GM12878 (cell line): ENCODE measurements around the gene BIRC5. TPM values are rescaled to one million over a fixed set of nuclear protein-coding genes. Genes with fewer than 3 reads are reported as not detected.

Experiments
- ATAC-seq: fragments of 200-7000 bp; cut with Tn5 transposase; 3 replicates; pipeline ENCODE4 v1.9.1; 2020; ENCODE audit warnings: mild to moderate bottlenecking, moderate library complexity
- BruUV-seq: library from RNA; stranded (reverse); fragments of 400-500 nt; replicated peaks from 2 replicates; lab custom pipeline; 2021; lab: Mats Ljungman, UMichigan
- CTCF ChIA-PET: fragments of 300-600 bp; sonication (Branson Sonifier 250); formaldehyde crosslinking; extraction: SDS; loops from one replicate; lab custom pipeline; 2021; ENCODE audit warnings: inconsistent platforms; lab: Yijun Ruan, JAX
- POLR2A ChIA-PET: fragments of 350-600 bp; formaldehyde crosslinking; extraction: SDS; loops from one replicate; lab custom pipeline; 2021; ENCODE audit warnings: inconsistent platforms; lab: Charles Lee
- RAD21 ChIA-PET: fragments of 300-600 bp; sonication (Branson Sonifier 250); formaldehyde crosslinking; loops from one replicate; lab custom pipeline; 2023; ENCODE audit warnings: antibody characterized with exemption; ENCODE audit not compliant: unreplicated experiment; lab: Charles Lee
- SMC1A ChIA-PET: fragments of 300-600 bp; sonication (Branson Sonifier 250); formaldehyde crosslinking; loops from one replicate; lab custom pipeline; 2023; ENCODE audit not compliant: unreplicated experiment, uncharacterized antibody; lab: Charles Lee
- DNase-seq: peaks from one replicate; pipeline ENCODE4 v3.0.0-alpha.2; 2011; ENCODE audit warnings: low read depth, low spot score
- FAIRE-seq: peaks from 3 replicates; lab custom pipeline; 2011; peaks lifted over from hg19 to GRCh38; lab: Jason Lieb, UNC
- H2AFZ ChIP-seq: 2 replicates; pipeline ENCODE4 v1.6.0; 2011; ENCODE audit warnings: low read depth, low read length, control low read depth; ENCODE audit not compliant: control insufficient read depth
- H3K27ac ChIP-seq: 2 replicates; pipeline ENCODE4 v1.5.1; 2011; ENCODE audit warnings: control low read depth; ENCODE audit not compliant: control insufficient read depth, insufficient read depth
- H3K27me3 ChIP-seq, 2 experiments: replicated peaks in 1 of 2; 2 replicates each; pipeline versions ENCODE4 v1.6.0 to v1.6.1; 2011; ENCODE audit warnings: low read length in 1 of 2; ENCODE audit not compliant: control insufficient read depth in 2 of 2, insufficient read depth in 2 of 2
- H3K36me3 ChIP-seq, 2 experiments: 2 replicates each; pipeline ENCODE4 v1.5.1; 2011; ENCODE audit warnings: low read length in 1 of 2; ENCODE audit not compliant: control insufficient read depth in 2 of 2, insufficient read depth in 2 of 2
- H3K4me1 ChIP-seq: 2 replicates; pipeline ENCODE4 v1.6.1; 2011; ENCODE audit warnings: mild to moderate bottlenecking, low read length, moderate library complexity, mixed read lengths; ENCODE audit not compliant: control insufficient read depth, insufficient read depth
- H3K4me2 ChIP-seq: 2 replicates; pipeline ENCODE4 v1.6.0; 2011; ENCODE audit warnings: control low read depth; ENCODE audit not compliant: control insufficient read depth, insufficient read depth
- H3K4me3 ChIP-seq: fragments of 200-600 bp; sonication (generic); 2 replicates; pipeline ENCODE4 v1.5.1; 2016
- H3K79me2 ChIP-seq: 2 replicates; pipeline ENCODE4 v1.6.0; 2011; ENCODE audit warnings: low read length; ENCODE audit not compliant: control insufficient read depth, insufficient read depth
- H3K9ac ChIP-seq: 2 replicates; pipeline ENCODE4 v1.8.0; 2011; ENCODE audit warnings: low read length, control low read depth, mixed read lengths; ENCODE audit not compliant: control insufficient read depth, insufficient read depth
- H3K9me3 ChIP-seq: replicated peaks from 3 replicates; pipeline ENCODE4 v1.5.1; 2011; ENCODE audit warnings: mild to moderate bottlenecking, low read length; ENCODE audit not compliant: control insufficient read depth, insufficient read depth
- H4K20me1 ChIP-seq: 2 replicates; pipeline ENCODE4 v1.6.0; 2011; ENCODE audit not compliant: control insufficient read depth, insufficient read depth
- ATF3 ChIP-seq: IDR thresholded peaks from 2 replicates; pipeline ENCODE4 v1.6.1; 2011; ENCODE audit warnings: low read depth, mild to moderate bottlenecking, low read length, moderate library complexity, borderline replicate concordance; ENCODE audit errors: extremely low read depth
- BCL11A ChIP-seq: IDR thresholded peaks from 2 replicates; pipeline ENCODE4 v1.6.1; 2011; ENCODE audit warnings: low read depth, low read length
- BCLAF1 ChIP-seq: fragments of 450-650 bp; IDR thresholded peaks from 2 replicates; pipeline ENCODE4 v1.6.1; 2017; ENCODE audit warnings: antibody characterized with exemption, mild to moderate bottlenecking, moderate library complexity
- CHD1 ChIP-seq: IDR thresholded peaks from 2 replicates; pipeline ENCODE4 v1.6.1; 2012; ENCODE audit warnings: low read depth, low read length, improper control_type of control experiment
- JUND ChIP-seq: IDR thresholded peaks from 2 replicates; pipeline ENCODE4 v1.6.1; 2012; ENCODE audit warnings: low read depth, mild to moderate bottlenecking, low read length, improper control_type of control experiment, moderate library complexity
- PML ChIP-seq: IDR thresholded peaks from 2 replicates; pipeline ENCODE4 v1.6.1; 2012; ENCODE audit warnings: low read length, inconsistent platforms
- RFX5 ChIP-seq: IDR thresholded peaks from 2 replicates; pipeline ENCODE4 v1.6.1; 2011; ENCODE audit warnings: low read depth, low read length, improper control_type of control experiment
- STAT3 ChIP-seq: IDR thresholded peaks from 2 replicates; pipeline ENCODE4 v1.6.1; 2011; ENCODE audit warnings: low read depth, low read length, improper control_type of control experiment
- SUZ12 ChIP-seq: fragments of 200-600 bp; sonication (generic); IDR thresholded peaks from one replicate; pipeline ENCODE4 v1.6.1; 2018; ENCODE audit warnings: antibody characterized with exemption, mild to moderate bottlenecking; ENCODE audit not compliant: unreplicated experiment
- TAF1 ChIP-seq: IDR thresholded peaks from 2 replicates; pipeline ENCODE4 v1.6.1; 2011; ENCODE audit warnings: mild to moderate bottlenecking, low read depth, low read length, borderline replicate concordance
- ZNF217 ChIP-seq: fragments of 450-650 bp; IDR thresholded peaks from 2 replicates; pipeline ENCODE4 v1.6.1; 2017; ENCODE audit warnings: antibody characterized with exemption, mild to moderate bottlenecking
- WGBS: methylation state at CpG from one replicate; pipeline ENCODE4 v1.1.6; 2016; ENCODE audit warnings: low lambda C conversion rate; ENCODE audit not compliant: insufficient replicate concordance, insufficient coverage; ENCODE audit errors: missing lambda C conversion rate; 5-methylcytosine and 5-hydroxymethylcytosine counted together
- in situ Hi-C: fragments of 300-500 bp; cut with MboI; formaldehyde crosslinking; loops from 9 replicates; pipeline ENCODE4 v1.14.3; 2018; ENCODE audit warnings: mixed read lengths
- intact Hi-C: fragments of 100-400 bp; cut with micrococcal nuclease; formaldehyde crosslinking; loops from one replicate; pipeline ENCODE4 v1.14.2; 2022; ENCODE audit not compliant: unreplicated experiment
- polyA plus RNA-seq, 11 experiments: library from polyadenylated mRNA; depleted of rRNA in 4 of 11; unstranded in 6 of 11; stranded (reverse) in 5 of 11; fragments of >200 nt; fragmentation: Nextera tagmentation in 4 of 11; fragmentation: Illumina TruSeq in 1 of 11; extraction: Ambion mirVana in 4 of 11; extraction: Trizol in 1 of 11; gene quantifications; 1 replicate in 1 of 11; 2 replicates in 10 of 11; pipeline versions ENCODE4 v1.2.1 to v1.2.3, GENCODE V29; 2011 to 2016; ENCODE audit warnings: inconsistent platforms in 2 of 11, missing spikeins in 2 of 11, low read depth in 1 of 11
- total RNA-seq, 4 experiments: library from RNA; depleted of rRNA in 3 of 4; stranded (reverse); fragments of >200 nt in 3 of 4; fragmentation: Illumina TruSeq in 1 of 4; extraction: Trizol in 1 of 4; gene quantifications; 2 replicates each; pipeline versions ENCODE4 v1.2.1 to v1.2.3, GENCODE V29; 2013 to 2021
- TF ChIP-seq, protein P1 (sequence below): fragments of 450-650 bp; IDR thresholded peaks from 2 replicates; pipeline ENCODE4 v1.6.1; 2016; ENCODE audit warnings: mild to moderate bottlenecking, moderate library complexity, borderline replicate concordance
- TF ChIP-seq, protein P2 (sequence below): IDR thresholded peaks from 2 replicates; pipeline ENCODE4 v1.6.1; 2012; ENCODE audit warnings: low read depth, low read length, improper control_type of control experiment

BIRC5 gene
- total and polyA plus RNA-seq, 10 of the 15 experiments (the other 5 are each of a cell fraction or from before 2014, with no cell fraction given) = 41.0 to 175 (median 90.8) TPM

DNA sequence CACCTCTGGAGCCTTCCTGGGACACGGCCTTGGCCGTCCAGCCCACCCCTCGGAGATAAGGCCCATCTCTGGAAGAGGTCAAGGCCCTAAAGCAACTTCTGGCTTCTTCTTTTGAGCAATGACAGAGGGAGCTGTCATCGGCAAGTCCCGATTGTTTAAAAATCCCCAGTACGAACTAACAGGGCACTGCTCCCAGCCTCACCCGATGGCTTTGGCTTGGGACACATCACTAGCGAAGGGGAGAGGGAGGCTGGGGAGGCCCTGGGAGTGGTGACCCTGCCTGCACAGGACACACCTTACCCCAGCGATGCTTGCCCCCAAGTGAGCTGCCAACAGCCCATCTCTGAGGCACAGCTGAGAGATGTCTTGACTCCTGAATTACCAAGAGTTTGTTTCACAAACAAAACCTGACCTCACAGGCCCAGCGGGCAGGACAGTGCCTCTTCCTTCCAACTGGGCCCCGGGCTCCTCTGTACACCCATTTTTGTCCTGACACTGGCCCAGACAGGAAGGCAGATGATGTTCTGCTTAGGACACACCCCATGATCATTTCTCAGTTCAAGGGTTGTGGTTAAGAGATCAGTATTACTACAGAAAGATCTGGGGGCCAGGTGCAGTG lies 40.8 kb upstream of the BIRC5 start:
- peak; percentile 66 for DNase-seq
- H3K4me1 ChIP-seq = peaks cover 64% of the 10 kb centered on the region
- peaks cover 55% of the 10 kb centered on the region for H3K79me2 ChIP-seq
- intact Hi-C loops (loop anchor here (2.0 kb wide), 1 partner anchor 38 kb away; no protein-coding TSS in a partner anchor), in situ Hi-C loops (loop anchor here (25.0 kb wide), 1 partner anchor 1911 kb away; the partner anchor contains the start of gene UBALD2)
- CTCF ChIA-PET = interaction anchor here (0.8 to 9.0 kb wide), 13 partner anchors 9 to 88 kb away, joined by 3 to 132 read pairs (median 6); partner anchors contain the start of genes AFMID, C17orf99, TK1 and TMC6
- peak overlapping the region; percentile 70 for H3K4me3 ChIP-seq
- peak; percentile 54 for ATAC-seq
- peak overlapping the region; percentile 86 for H3K27ac ChIP-seq
- BruUV-seq = no TSS peak
- POLR2A ChIA-PET = interaction anchor here (0.6 to 8.7 kb wide), 15 partner anchors 11 to 58 kb away, joined by 3 to 85 read pairs (median 6); partner anchors contain the start of genes C17orf99, TK1, TMC6 and TMC8
- WGBS = 5% methylated on average over 11 of the region's 11 CpGs
- no peaks in the 10 kb centered on the region for H3K9me3 ChIP-seq
- H3K4me2 ChIP-seq = peak overlapping the region; percentile 96
- SMC1A ChIA-PET = interaction anchor here (0.5 to 7.4 kb wide), 15 partner anchors 9 to 154 kb away, joined by 3 to 51 read pairs (median 5); partner anchors contain the start of genes C17orf99 and TMC8
- no peak overlapping the region for H2AFZ ChIP-seq
- FAIRE-seq = no peak
- RAD21 ChIA-PET = interaction anchor here (0.6 to 8.6 kb wide), 10 partner anchors 11 to 78 kb away, joined by 3 to 83 read pairs (median 4); partner anchors contain the start of gene TMC8
- H3K27me3 ChIP-seq = no peaks in the 10 kb centered on the region
- peaks cover 2 to 26% of the 10 kb centered on the region in 2 experiments; a peak in 3 of 4 replicates for H3K36me3 ChIP-seq
- peak overlapping the region; percentile 54 for H3K9ac ChIP-seq
- H4K20me1 ChIP-seq = no peaks in the 10 kb centered on the region; the same call in 1 of the 2 replicates
- TF ChIP-seq SUZ12 = no peak
- TF ChIP-seq JUND = no peak
- 0 out of 2 replicates have a peak, but pooled peaks have one; percentile 1 for TF ChIP-seq BCL11A
- TF ChIP-seq ATF3 = no peak
- peak; percentile 68; the same call in 1 of the 2 replicates for TF ChIP-seq PML
- TF ChIP-seq BCLAF1 = no peak
- TF ChIP-seq ZNF217 = no peak
- TF ChIP-seq TAF1 = peak; percentile 21; the same call in 1 of the 2 replicates
- TF ChIP-seq RFX5 = no peak
- TF ChIP-seq CHD1 = no peak
- TF ChIP-seq, protein P1, sequence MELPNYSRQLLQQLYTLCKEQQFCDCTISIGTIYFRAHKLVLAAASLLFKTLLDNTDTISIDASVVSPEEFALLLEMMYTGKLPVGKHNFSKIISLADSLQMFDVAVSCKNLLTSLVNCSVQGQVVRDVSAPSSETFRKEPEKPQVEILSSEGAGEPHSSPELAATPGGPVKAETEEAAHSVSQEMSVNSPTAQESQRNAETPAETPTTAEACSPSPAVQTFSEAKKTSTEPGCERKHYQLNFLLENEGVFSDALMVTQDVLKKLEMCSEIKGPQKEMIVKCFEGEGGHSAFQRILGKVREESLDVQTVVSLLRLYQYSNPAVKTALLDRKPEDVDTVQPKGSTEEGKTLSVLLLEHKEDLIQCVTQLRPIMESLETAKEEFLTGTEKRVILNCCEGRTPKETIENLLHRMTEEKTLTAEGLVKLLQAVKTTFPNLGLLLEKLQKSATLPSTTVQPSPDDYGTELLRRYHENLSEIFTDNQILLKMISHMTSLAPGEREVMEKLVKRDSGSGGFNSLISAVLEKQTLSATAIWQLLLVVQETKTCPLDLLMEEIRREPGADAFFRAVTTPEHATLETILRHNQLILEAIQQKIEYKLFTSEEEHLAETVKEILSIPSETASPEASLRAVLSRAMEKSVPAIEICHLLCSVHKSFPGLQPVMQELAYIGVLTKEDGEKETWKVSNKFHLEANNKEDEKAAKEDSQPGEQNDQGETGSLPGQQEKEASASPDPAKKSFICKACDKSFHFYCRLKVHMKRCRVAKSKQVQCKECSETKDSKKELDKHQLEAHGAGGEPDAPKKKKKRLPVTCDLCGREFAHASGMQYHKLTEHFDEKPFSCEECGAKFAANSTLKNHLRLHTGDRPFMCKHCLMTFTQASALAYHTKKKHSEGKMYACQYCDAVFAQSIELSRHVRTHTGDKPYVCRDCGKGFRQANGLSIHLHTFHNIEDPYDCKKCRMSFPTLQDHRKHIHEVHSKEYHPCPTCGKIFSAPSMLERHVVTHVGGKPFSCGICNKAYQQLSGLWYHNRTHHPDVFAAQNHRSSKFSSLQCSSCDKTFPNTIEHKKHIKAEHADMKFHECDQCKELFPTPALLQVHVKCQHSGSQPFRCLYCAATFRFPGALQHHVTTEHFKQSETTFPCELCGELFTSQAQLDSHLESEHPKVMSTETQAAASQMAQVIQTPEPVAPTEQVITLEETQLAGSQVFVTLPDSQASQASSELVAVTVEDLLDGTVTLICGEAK = no peak
- TF ChIP-seq STAT3 = no peak
- TF ChIP-seq, protein P2, sequence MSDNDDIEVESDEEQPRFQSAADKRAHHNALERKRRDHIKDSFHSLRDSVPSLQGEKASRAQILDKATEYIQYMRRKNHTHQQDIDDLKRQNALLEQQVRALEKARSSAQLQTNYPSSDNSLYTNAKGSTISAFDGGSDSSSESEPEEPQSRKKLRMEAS = no peak
